Thyroid gland (tissue), 4 donors: ENCODE results near the gene ACOT8.

Experiments used
- POLR2A ChIP-seq, 2 donors: fragments of 450-650 bp; IDR thresholded peaks; one replicate each; pipeline ENCODE4 v1.6.1; 2017; ENCODE audit warnings: antibody characterized with exemption in 2 of 2, mild to moderate bottlenecking in 2 of 2, moderate library complexity in 1 of 2
- TF ChIP-seq, protein P1 (sequence below), 6 experiments: fragments of 200-600 bp in 3 of 6; fragments of 450-650 bp in 3 of 6; sonication (generic) in 3 of 6; IDR thresholded peaks; one replicate each; pipeline ENCODE4 v1.5.1; 2016 to 2019; ENCODE audit warnings: antibody characterized with exemption in 6 of 6, mild to moderate bottlenecking in 2 of 6, inconsistent platforms in 1 of 6, moderate library complexity in 1 of 6

DNA sequence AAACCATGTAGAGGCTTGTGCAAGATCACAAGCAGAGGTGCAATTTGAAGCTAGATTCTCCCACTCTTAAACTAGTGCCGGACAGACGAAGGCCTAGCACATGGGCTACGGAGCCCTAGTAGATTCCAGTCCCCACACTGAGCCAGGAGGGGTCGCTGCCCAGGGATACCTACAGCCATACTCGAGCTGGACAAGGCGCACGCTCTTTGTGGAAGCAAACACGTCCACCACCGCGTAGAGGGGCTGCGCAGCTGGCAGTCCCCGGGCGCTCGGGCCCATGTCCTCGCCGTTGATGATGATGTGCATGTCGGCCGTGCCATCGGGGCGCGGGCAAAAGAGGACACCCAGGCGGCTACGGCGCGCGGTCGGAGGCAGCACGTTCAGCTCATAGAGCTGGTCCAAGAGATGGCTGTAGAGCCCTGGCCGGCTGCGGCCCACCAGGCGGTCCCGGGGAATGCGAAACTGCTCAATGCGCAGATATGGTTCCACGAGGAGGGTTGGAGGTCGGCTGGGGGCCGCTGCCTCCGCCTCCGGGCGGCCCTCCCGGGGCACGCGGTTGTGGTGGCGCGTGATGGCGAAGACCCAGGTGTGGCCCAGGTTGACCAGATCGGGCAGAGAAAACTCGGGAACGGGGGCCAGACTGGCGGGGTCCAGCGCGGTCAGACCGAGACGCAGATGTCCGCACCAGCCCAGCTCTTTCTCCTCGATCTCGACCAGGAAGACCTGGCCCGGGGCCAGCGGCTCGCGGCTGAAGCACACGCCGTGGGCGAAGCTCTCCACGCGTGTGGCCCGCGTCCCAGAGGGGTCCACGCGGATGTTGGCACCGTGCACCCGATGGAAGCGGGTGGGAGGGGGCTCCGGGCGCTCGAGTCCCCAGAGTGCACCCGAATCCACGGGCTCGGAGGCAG, 33.1 kb upstream of the ACOT8 start:
- TF ChIP-seq, protein P1, sequence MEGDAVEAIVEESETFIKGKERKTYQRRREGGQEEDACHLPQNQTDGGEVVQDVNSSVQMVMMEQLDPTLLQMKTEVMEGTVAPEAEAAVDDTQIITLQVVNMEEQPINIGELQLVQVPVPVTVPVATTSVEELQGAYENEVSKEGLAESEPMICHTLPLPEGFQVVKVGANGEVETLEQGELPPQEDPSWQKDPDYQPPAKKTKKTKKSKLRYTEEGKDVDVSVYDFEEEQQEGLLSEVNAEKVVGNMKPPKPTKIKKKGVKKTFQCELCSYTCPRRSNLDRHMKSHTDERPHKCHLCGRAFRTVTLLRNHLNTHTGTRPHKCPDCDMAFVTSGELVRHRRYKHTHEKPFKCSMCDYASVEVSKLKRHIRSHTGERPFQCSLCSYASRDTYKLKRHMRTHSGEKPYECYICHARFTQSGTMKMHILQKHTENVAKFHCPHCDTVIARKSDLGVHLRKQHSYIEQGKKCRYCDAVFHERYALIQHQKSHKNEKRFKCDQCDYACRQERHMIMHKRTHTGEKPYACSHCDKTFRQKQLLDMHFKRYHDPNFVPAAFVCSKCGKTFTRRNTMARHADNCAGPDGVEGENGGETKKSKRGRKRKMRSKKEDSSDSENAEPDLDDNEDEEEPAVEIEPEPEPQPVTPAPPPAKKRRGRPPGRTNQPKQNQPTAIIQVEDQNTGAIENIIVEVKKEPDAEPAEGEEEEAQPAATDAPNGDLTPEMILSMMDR (IDR thresholded peaks at IDR 0.05) = peak; percentile 11 to 61 (median 34)
- TF ChIP-seq POLR2A (IDR thresholded peaks at IDR 0.05) = no peak
